GM10248 (cell line): ENCODE data around the gene SLC30A10.

Experiments used
- CTCF ChIA-PET: fragments of 300-600 bp; sonication (Branson Sonifier 250); formaldehyde crosslinking; extraction: SDS; loops from one replicate; lab custom pipeline; 2021; ENCODE audit warnings: antibody characterized with exemption; lab: Yijun Ruan, JAX
- POLR2A ChIA-PET: fragments of 350-650 bp; sonication (Branson Sonifier 250); formaldehyde crosslinking; extraction: SDS; loops from one replicate; lab custom pipeline; 2020; ENCODE audit warnings: antibody characterized with exemption; lab: Yijun Ruan, JAX
- DNase-seq: peaks from one replicate; pipeline ENCODE4 v3.0.0; 2012; ENCODE audit errors: extremely low spot score
- CTCF ChIP-seq: IDR thresholded peaks from 2 replicates; pipeline ENCODE4 v1.5.1; 2012; ENCODE audit warnings: mild to moderate bottlenecking, low read depth; ENCODE audit errors: extremely low read depth, missing control alignments, control extremely low read depth

SLC30A10 gene

GRCh38 chr1:219927298-219927955 lies 930 bp downstream of the SLC30A10 start:
- no peak for TF ChIP-seq CTCF
- ChIA-PET CTCF (interaction anchor here (0.8 kb wide), 1 partner anchor 14 kb away, joined by 3 read pairs; no protein-coding TSS in a partner anchor), POLR2A (no interaction called here)
- DNase-seq, result no peak

- no peak for TF ChIP-seq CTCF
- DNase-seq, result no peak
- ChIA-PET CTCF (interaction anchor here (0.8 kb wide), 1 partner anchor 13 kb away, joined by 3 read pairs; no protein-coding TSS in a partner anchor), POLR2A (no interaction called here)
Measured at GRCh38 chr1:219926363-219926998, 1.9 kb downstream of the SLC30A10 start.

GRCh38 chr1:219924342-219924741 lies 4.0 kb downstream of the SLC30A10 start:
- TF ChIP-seq CTCF, result no peak
- no peak for DNase-seq
- ChIA-PET CTCF (no interaction called here), POLR2A (no interaction called here)

GRCh38 chr1:219917851-219918466 lies 10.4 kb downstream of the SLC30A10 start:
- POLR2A ChIA-PET, result no interaction called here
- CTCF ChIA-PET, result no interaction called here
- no peak for DNase-seq
- no peak for TF ChIP-seq CTCF

- CTCF ChIA-PET, result no interaction called here
- no peak for DNase-seq
- no peak for TF ChIP-seq CTCF
- POLR2A ChIA-PET, result interaction anchor here (0.7 kb wide), 1 partner anchor 674 kb away, joined by 4 read pairs; no protein-coding TSS in a partner anchor
Measured at GRCh38 chr1:219917281-219917680, 11.1 kb downstream of the SLC30A10 start.

- no peak for TF ChIP-seq CTCF
- CTCF ChIA-PET, result no interaction called here
- no peak for DNase-seq
- POLR2A ChIA-PET, result no interaction called here
Measured at GRCh38 chr1:219916257-219916656, 12.1 kb downstream of the SLC30A10 start.
